Stomach smooth muscle (tissue), 2 donors: ENCODE results near the gene SLC25A44.

ENCODE experiments used
- H3K27ac ChIP-seq: one replicate; pipeline ENCODE4 v1.7.0; 2013; ENCODE audit warnings: mild to moderate bottlenecking, low read length, inconsistent platforms
- H3K27me3 ChIP-seq, 2 donors: one replicate each; pipeline ENCODE4 v1.7.0; 2013; ENCODE audit warnings: low read length in 2 of 2; ENCODE audit not compliant: insufficient read depth in 2 of 2, control insufficient read depth in 1 of 2
- H3K36me3 ChIP-seq, 2 donors: one replicate each; pipeline ENCODE4 v1.7.0; 2013; ENCODE audit warnings: low read length in 2 of 2; ENCODE audit not compliant: control insufficient read depth in 2 of 2, insufficient read depth in 2 of 2
- H3K4me1 ChIP-seq: one replicate; pipeline ENCODE4 v1.7.0; 2013; ENCODE audit warnings: low read length; ENCODE audit not compliant: control insufficient read depth, insufficient read depth
- H3K4me3 ChIP-seq, 2 donors: one replicate each; pipeline ENCODE4 v1.7.0; 2013; ENCODE audit warnings: low read length in 2 of 2
- H3K9ac ChIP-seq, 2 donors: one replicate each; pipeline ENCODE4 v1.7.0; 2013; ENCODE audit warnings: low read length in 2 of 2, mild to moderate bottlenecking in 1 of 2
- H3K9me3 ChIP-seq, 2 donors: one replicate each; pipeline ENCODE4 v1.7.0; 2013; ENCODE audit warnings: low read length in 2 of 2; ENCODE audit not compliant: control insufficient read depth in 2 of 2
- donor health status: healthy.
- donor health status: Pancreatic carcinoma.

The SLC25A44 gene

GRCh38 chr1:156241926-156242325 lies 48.0 kb downstream of the SLC25A44 start, which contains the start of gene BGLAP:
TSS of gene BGLAP (plus strand) at chr1:156242184. CDS start at chr1:156242232, 48 bp downstream.
- H3K4me3 ChIP-seq, result no peak within 1 kb of the TSS
- no peak within 1 kb of the TSS for H3K27ac ChIP-seq
- H3K36me3 ChIP-seq, result peaks cover 19 to 22% of the 10 kb centered on the region in 2 donors
- no peak within 1 kb of the TSS for H3K9ac ChIP-seq
- peaks cover 17% of the 10 kb centered on the region for H3K4me1 ChIP-seq
- peaks cover 21 to 29% of the 10 kb centered on the region in 2 donors for H3K27me3 ChIP-seq
- H3K9me3 ChIP-seq, result no peaks in the 10 kb centered on the region

GRCh38 chr1:156242738-156243137 lies 48.8 kb downstream of the SLC25A44 start:
- peaks cover 26% of the 10 kb centered on the region for H3K4me1 ChIP-seq
- H3K27ac ChIP-seq, result no peak overlapping the region
- H3K9me3 ChIP-seq, result no peaks in the 10 kb centered on the region
- no peak overlapping the region for H3K4me3 ChIP-seq
- peaks cover 17 to 19% of the 10 kb centered on the region in 2 donors for H3K36me3 ChIP-seq
- H3K9ac ChIP-seq, result no peak overlapping the region
- H3K27me3 ChIP-seq, result peaks cover 22 to 32% of the 10 kb centered on the region in 2 donors

- Histone ChIP-seq H3K27me3 (peaks cover 22 to 32% of the 10 kb centered on the region in 2 donors), H3K9me3 (no peaks in the 10 kb centered on the region), H3K36me3 (peaks cover 7 to 14% of the 10 kb centered on the region in 2 donors), H3K4me3 (no peak overlapping the region), H3K4me1 (peaks cover 30% of the 10 kb centered on the region), H3K9ac (no peak overlapping the region), H3K27ac (no peak overlapping the region)
Measured at GRCh38 chr1:156244126-156244525, 50.2 kb downstream of the SLC25A44 start.

GRCh38 chr1:156244712-156245111 lies 50.8 kb downstream of the SLC25A44 start:
- H3K27me3 ChIP-seq, result peaks cover 22 to 32% of the 10 kb centered on the region in 2 donors
- peaks cover 30% of the 10 kb centered on the region for H3K4me1 ChIP-seq
- H3K36me3 ChIP-seq, result peaks cover 4 to 13% of the 10 kb centered on the region in 2 donors
- no peaks in the 10 kb centered on the region for H3K9me3 ChIP-seq
- no peak overlapping the region for H3K9ac ChIP-seq
- H3K27ac ChIP-seq, result no peak overlapping the region
- H3K4me3 ChIP-seq, result no peak overlapping the region

GRCh38 chr1:156245451-156246232 lies 51.7 kb downstream of the SLC25A44 start:
- Histone ChIP-seq H3K36me3 (peaks cover 14% of the 10 kb centered on the region in 2 donors), H3K27me3 (peaks cover 22 to 32% of the 10 kb centered on the region in 2 donors), H3K4me1 (peaks cover 31% of the 10 kb centered on the region), H3K9ac (no peak overlapping the region), H3K27ac (no peak overlapping the region), H3K9me3 (no peaks in the 10 kb centered on the region), H3K4me3 (peak overlapping the region in 1 of 2 donors; percentile 57)

- H3K4me1 ChIP-seq, result peaks cover 32% of the 10 kb centered on the region
- peak overlapping the region in 1 of 2 donors; percentile 57 for H3K4me3 ChIP-seq
- no peaks in the 10 kb centered on the region for H3K9me3 ChIP-seq
- peaks cover 22 to 32% of the 10 kb centered on the region in 2 donors for H3K27me3 ChIP-seq
- H3K9ac ChIP-seq, result no peak overlapping the region
- peaks cover 15 to 20% of the 10 kb centered on the region in 2 donors for H3K36me3 ChIP-seq
- no peak overlapping the region for H3K27ac ChIP-seq
Measured at GRCh38 chr1:156246241-156246780, 52.4 kb downstream of the SLC25A44 start.

GRCh38 chr1:156246781-156247459 lies 53.0 kb downstream of the SLC25A44 start:
- peaks cover 17 to 25% of the 10 kb centered on the region in 2 donors for H3K36me3 ChIP-seq
- H3K9me3 ChIP-seq, result no peaks in the 10 kb centered on the region
- peak overlapping the region in 1 of 2 donors; percentile 15 for H3K4me3 ChIP-seq
- no peak overlapping the region for H3K9ac ChIP-seq
- H3K27ac ChIP-seq, result no peak overlapping the region
- H3K4me1 ChIP-seq, result peaks cover 32% of the 10 kb centered on the region
- H3K27me3 ChIP-seq, result peaks cover 22 to 32% of the 10 kb centered on the region in 2 donors

GRCh38 chr1:156247460-156248322 lies 53.8 kb downstream of the SLC25A44 start, which contains the start of gene PAQR6:
TSS of gene PAQR6 (minus strand) at chr1:156248056. CDS start at chr1:156246731, 1,325 bp downstream.
- Histone ChIP-seq H3K36me3 (peaks cover 24 to 30% of the 10 kb centered on the region in 2 donors), H3K4me3 (peak within 1 kb of the TSS in 1 of 2 donors; percentile 15), H3K27ac (no peak within 1 kb of the TSS), H3K27me3 (peaks cover 22 to 32% of the 10 kb centered on the region in 2 donors), H3K4me1 (peaks cover 32% of the 10 kb centered on the region), H3K9ac (no peak within 1 kb of the TSS), H3K9me3 (no peaks in the 10 kb centered on the region)

GRCh38 chr1:156248323-156248683 lies 54.4 kb downstream of the SLC25A44 start:
- H3K9ac ChIP-seq, result no peak overlapping the region
- H3K4me1 ChIP-seq, result peaks cover 32% of the 10 kb centered on the region
- H3K9me3 ChIP-seq, result no peaks in the 10 kb centered on the region
- H3K36me3 ChIP-seq, result peaks cover 31 to 36% of the 10 kb centered on the region in 2 donors
- H3K27me3 ChIP-seq, result peaks cover 22 to 32% of the 10 kb centered on the region in 2 donors
- H3K27ac ChIP-seq, result no peak overlapping the region
- no peak overlapping the region for H3K4me3 ChIP-seq

- Histone ChIP-seq H3K9me3 (no peaks in the 10 kb centered on the region), H3K27me3 (peaks cover 20 to 26% of the 10 kb centered on the region in 2 donors), H3K9ac (no peak overlapping the region), H3K4me3 (no peak overlapping the region), H3K4me1 (peaks cover 32% of the 10 kb centered on the region), H3K36me3 (peaks cover 39 to 44% of the 10 kb centered on the region in 2 donors), H3K27ac (no peak overlapping the region)
Measured at GRCh38 chr1:156249593-156249992, 55.7 kb downstream of the SLC25A44 start.
